HepG2 (cell line): ENCODE results near the gene LARP4. TPM values are rescaled to one million over a fixed set of nuclear protein-coding genes. Genes with fewer than 3 reads are reported as not detected.

ENCODE experiments used
- BRD4 ChIP-seq: sonication (generic); formaldehyde crosslinking; IDR thresholded peaks from 2 replicates; pipeline ENCODE4 v1.4.0; 2020; ENCODE audit warnings: missing genetic modification reagents
- KMT2A ChIP-seq: sonication (generic); formaldehyde crosslinking; IDR thresholded peaks from 2 replicates; pipeline ENCODE4 v1.4.0; 2020; ENCODE audit warnings: missing genetic modification reagents
- MED8 ChIP-seq: sonication (generic); formaldehyde crosslinking; IDR thresholded peaks from 2 replicates; pipeline ENCODE4 v1.8.1; 2023; ENCODE audit warnings: mild to moderate bottlenecking, missing genetic modification reagents; ENCODE audit not compliant: insufficient replicate concordance
- ZBTB3 ChIP-seq: sonication (generic); formaldehyde crosslinking; IDR thresholded peaks from 2 replicates; pipeline ENCODE4 v1.4.0; 2020; ENCODE audit warnings: low read depth, mild to moderate bottlenecking, moderate library complexity, missing genetic modification reagents, borderline replicate concordance
- ZEB1 ChIP-seq: IDR thresholded peaks from 2 replicates; pipeline ENCODE4 v1.6.1; 2012; ENCODE audit warnings: mild to moderate bottlenecking, low read depth, inconsistent platforms; ENCODE audit not compliant: insufficient replicate concordance
- ZNF251 ChIP-seq: sonication (generic); formaldehyde crosslinking; IDR thresholded peaks from 2 replicates; pipeline ENCODE4 v1.9.0; 2021; ENCODE audit warnings: mild to moderate bottlenecking, missing genetic modification reagents
- ZNF773 ChIP-seq: sonication (generic); formaldehyde crosslinking; IDR thresholded peaks from 2 replicates; pipeline ENCODE4 v1.4.0; 2020; ENCODE audit warnings: missing genetic modification reagents, borderline replicate concordance
- polyA plus RNA-seq, 8 experiments: library from polyadenylated mRNA; depleted of rRNA in 3 of 8; stranded (reverse) in 7 of 8; unstranded in 1 of 8; fragments of >200 nt; fragmentation: Illumina TruSeq in 4 of 8; extraction: Trizol in 4 of 8; gene quantifications; 2 replicates each; pipeline versions ENCODE4 v1.2.1 to v1.2.3, GENCODE V29; 2011 to 2016; ENCODE audit warnings: low read depth in 4 of 8, missing spikeins in 1 of 8, mixed read lengths in 1 of 8; ENCODE audit not compliant: insufficient read depth in 1 of 8
- total RNA-seq, 5 experiments: library from RNA; depleted of rRNA; stranded (reverse); fragments of >200 nt; fragmentation: Illumina TruSeq; extraction: Trizol; gene quantifications; 2 replicates each; pipeline ENCODE4 v1.2.3, GENCODE V29; 2016; ENCODE audit warnings: low read depth in 1 of 5
- TF ChIP-seq, protein P1 (sequence below): sonication (generic); formaldehyde crosslinking; IDR thresholded peaks from one replicate; pipeline ENCODE4 v1.5.1; 2020; ENCODE audit warnings: mild to moderate bottlenecking, missing genetic modification reagents; ENCODE audit errors: not compliant biosample characterization
- TF ChIP-seq, protein P2 (sequence below): sonication (generic); formaldehyde crosslinking; IDR thresholded peaks from 2 replicates; pipeline ENCODE4 v1.8.1; 2023; ENCODE audit warnings: mild to moderate bottlenecking, missing genetic modification reagents
- TF ChIP-seq, protein P3 (sequence below): sonication (generic); formaldehyde crosslinking; IDR thresholded peaks from 2 replicates; pipeline ENCODE4 v1.4.0; 2020; ENCODE audit warnings: mild to moderate bottlenecking, missing genetic modification reagents

The LARP4 gene
- total and polyA plus RNA-seq, 2 of the 13 experiments (the other 11 are each of a cell fraction or from before 2014, with no cell fraction given) = 16.4 to 42.7 TPM

DNA sequence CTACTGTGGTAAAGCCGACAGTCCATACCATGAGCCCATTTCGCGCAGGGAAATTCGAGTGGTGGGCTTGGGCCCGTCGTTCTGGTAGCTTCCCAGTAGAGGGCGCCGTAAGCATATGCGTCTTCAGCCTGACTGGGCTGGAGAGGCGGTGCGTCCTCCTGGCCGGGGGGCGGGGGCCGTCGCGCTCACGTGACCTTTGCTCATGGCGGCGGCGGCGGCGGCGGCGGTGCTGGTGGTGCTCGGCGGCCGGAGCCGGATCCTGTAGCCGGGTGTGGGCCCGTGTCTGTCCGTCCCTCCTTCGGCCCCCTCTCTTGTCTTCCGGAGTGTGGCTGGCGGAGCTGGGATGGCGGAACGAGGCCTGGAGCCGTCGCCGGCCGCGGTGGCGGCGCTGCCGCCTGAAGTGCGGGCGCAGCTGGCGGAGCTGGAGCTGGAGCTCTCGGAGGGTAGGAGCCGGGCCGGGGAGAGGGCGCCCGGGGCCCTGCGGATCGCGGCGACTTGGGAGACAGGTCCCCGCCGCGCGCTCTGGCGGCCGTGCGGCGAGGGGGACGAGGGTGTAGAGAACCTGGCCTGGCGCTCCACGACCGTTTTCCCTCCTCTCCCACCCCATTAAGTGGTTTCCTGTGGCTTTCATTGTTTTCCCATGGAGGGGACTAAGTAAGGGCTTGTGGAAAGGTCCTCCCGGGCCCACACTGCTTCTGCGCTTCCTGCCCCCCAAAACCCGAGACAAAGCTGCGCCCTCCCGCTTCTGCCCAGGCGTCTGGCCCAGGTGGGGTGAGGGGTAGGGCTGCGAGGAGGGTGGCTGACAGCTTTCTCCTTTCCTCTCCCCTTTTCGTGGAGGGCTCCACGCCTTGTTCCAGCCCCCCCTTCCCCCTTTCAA is 104.4 kb downstream of the LARP4 start, which contains the start of gene DIP2B (continued):
- TF ChIP-seq, protein P1, sequence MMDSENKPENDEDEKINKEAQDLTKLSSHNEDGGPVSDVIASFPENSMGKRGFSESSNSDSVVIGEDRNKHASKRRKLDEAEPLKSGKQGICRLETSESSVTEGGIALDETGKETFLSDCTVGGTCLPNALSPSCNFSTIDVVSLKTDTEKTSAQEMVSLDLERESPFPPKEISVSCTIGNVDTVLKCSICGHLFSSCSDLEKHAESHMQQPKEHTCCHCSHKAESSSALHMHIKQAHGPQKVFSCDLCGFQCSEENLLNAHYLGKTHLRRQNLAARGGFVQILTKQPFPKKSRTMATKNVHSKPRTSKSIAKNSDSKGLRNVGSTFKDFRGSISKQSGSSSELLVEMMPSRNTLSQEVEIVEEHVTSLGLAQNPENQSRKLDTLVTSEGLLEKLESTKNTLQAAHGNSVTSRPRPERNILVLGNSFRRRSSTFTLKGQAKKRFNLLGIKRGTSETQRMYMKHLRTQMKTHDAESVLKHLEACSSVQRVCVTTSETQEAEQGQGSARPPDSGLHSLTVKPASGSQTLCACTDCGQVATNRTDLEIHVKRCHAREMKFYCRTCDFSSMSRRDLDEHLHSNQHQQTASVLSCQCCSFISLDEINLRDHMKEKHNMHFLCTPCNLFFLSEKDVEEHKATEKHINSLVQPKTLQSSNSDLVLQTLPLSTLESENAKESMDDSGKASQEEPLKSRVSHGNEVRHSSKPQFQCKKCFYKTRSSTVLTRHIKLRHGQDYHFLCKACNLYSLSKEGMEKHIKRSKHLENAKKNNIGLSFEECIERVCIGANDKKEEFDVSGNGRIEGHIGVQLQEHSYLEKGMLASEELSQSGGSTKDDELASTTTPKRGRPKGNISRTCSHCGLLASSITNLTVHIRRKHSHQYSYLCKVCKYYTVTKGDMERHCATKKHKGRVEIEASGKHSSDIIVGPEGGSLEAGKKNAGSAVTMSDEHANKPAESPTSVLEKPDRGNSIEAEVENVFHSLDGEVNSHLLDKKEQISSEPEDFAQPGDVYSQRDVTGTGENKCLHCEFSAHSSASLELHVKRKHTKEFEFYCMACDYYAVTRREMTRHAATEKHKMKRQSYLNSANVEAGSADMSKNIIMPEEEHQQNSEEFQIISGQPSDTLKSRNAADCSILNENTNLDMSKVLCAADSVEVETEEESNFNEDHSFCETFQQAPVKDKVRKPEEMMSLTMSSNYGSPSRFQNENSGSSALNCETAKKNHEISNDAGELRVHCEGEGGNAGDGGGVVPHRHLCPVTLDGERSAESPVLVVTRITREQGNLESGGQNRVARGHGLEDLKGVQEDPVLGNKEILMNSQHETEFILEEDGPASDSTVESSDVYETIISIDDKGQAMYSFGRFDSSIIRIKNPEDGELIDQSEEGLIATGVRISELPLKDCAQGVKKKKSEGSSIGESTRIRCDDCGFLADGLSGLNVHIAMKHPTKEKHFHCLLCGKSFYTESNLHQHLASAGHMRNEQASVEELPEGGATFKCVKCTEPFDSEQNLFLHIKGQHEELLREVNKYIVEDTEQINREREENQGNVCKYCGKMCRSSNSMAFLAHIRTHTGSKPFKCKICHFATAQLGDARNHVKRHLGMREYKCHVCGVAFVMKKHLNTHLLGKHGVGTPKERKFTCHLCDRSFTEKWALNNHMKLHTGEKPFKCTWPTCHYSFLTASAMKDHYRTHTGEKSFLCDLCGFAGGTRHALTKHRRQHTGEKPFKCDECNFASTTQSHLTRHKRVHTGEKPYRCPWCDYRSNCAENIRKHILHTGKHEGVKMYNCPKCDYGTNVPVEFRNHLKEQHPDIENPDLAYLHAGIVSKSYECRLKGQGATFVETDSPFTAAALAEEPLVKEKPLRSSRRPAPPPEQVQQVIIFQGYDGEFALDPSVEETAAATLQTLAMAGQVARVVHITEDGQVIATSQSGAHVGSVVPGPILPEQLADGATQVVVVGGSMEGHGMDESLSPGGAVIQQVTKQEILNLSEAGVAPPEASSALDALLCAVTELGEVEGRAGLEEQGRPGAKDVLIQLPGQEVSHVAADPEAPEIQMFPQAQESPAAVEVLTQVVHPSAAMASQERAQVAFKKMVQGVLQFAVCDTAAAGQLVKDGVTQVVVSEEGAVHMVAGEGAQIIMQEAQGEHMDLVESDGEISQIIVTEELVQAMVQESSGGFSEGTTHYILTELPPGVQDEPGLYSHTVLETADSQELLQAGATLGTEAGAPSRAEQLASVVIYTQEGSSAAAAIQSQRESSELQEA = no peak
- TF ChIP-seq, protein P2, sequence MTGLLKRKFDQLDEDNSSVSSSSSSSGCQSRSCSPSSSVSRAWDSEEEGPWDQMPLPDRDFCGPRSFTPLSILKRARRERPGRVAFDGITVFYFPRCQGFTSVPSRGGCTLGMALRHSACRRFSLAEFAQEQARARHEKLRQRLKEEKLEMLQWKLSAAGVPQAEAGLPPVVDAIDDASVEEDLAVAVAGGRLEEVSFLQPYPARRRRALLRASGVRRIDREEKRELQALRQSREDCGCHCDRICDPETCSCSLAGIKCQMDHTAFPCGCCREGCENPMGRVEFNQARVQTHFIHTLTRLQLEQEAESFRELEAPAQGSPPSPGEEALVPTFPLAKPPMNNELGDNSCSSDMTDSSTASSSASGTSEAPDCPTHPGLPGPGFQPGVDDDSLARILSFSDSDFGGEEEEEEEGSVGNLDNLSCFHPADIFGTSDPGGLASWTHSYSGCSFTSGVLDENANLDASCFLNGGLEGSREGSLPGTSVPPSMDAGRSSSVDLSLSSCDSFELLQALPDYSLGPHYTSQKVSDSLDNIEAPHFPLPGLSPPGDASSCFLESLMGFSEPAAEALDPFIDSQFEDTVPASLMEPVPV (CRISPR knock-in tag) = peak; percentile 84
- no peak for TF ChIP-seq ZNF773 (CRISPR knock-in tag)
- TF ChIP-seq ZNF251 = no peak
- TF ChIP-seq KMT2A (CRISPR knock-in tag) = peak; percentile 70; the same call in 1 of the 2 replicates
- no peak for TF ChIP-seq ZEB1
- TF ChIP-seq BRD4 (CRISPR knock-in tag) = no peak; the same call in 1 of the 2 replicates
- TF ChIP-seq, protein P3, sequence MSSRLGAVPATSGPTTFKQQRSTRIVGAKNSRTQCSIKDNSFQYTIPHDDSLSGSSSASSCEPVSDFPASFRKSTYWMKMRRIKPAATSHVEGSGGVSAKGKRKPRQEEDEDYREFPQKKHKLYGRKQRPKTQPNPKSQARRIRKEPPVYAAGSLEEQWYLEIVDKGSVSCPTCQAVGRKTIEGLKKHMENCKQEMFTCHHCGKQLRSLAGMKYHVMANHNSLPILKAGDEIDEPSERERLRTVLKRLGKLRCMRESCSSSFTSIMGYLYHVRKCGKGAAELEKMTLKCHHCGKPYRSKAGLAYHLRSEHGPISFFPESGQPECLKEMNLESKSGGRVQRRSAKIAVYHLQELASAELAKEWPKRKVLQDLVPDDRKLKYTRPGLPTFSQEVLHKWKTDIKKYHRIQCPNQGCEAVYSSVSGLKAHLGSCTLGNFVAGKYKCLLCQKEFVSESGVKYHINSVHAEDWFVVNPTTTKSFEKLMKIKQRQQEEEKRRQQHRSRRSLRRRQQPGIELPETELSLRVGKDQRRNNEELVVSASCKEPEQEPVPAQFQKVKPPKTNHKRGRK (CRISPR knock-in tag) = no peak
- no peak for TF ChIP-seq ZBTB3 (CRISPR knock-in tag)
- no peak for TF ChIP-seq MED8 (CRISPR knock-in tag)
